Esophagus muscularis mucosa (tissue), 3 donors: Measurements from ENCODE around the gene XRCC4.

Experiments used
- POLR2A ChIP-seq: fragments of 450-650 bp; IDR thresholded peaks from one replicate; pipeline ENCODE4 v1.6.1; 2017; ENCODE audit warnings: antibody characterized with exemption, moderate library complexity, mild to moderate bottlenecking, low read depth
- TF ChIP-seq, protein P1 (sequence below), 3 experiments: fragments of 200-600 bp in 2 of 3; fragments of 450-650 bp in 1 of 3; sonication (generic) in 2 of 3; IDR thresholded peaks; one replicate each; pipeline ENCODE4 v1.5.1; 2017 to 2019; ENCODE audit warnings: antibody characterized with exemption in 3 of 3, mild to moderate bottlenecking in 2 of 3, moderate library complexity in 1 of 3

DNA sequence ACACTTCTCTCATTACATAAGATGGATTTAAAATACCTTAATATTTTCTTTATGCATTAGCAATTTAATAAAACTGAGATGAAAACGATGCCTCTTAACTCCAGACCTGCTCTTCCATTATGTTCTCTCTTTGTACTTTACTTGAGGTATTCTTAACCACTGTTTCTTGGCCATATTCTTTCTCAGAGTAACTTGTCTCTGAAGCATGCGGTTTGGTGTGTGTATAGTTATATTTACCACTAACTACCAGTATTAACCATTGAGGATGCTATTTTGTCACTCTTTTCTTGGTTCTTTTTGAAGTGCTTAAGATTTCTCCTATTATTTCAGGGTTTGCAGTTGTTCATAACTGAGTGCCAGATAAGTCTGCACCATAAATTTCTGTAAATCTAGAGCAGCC lies 18.0 kb upstream of the XRCC4 start:
- TF ChIP-seq, protein P1, sequence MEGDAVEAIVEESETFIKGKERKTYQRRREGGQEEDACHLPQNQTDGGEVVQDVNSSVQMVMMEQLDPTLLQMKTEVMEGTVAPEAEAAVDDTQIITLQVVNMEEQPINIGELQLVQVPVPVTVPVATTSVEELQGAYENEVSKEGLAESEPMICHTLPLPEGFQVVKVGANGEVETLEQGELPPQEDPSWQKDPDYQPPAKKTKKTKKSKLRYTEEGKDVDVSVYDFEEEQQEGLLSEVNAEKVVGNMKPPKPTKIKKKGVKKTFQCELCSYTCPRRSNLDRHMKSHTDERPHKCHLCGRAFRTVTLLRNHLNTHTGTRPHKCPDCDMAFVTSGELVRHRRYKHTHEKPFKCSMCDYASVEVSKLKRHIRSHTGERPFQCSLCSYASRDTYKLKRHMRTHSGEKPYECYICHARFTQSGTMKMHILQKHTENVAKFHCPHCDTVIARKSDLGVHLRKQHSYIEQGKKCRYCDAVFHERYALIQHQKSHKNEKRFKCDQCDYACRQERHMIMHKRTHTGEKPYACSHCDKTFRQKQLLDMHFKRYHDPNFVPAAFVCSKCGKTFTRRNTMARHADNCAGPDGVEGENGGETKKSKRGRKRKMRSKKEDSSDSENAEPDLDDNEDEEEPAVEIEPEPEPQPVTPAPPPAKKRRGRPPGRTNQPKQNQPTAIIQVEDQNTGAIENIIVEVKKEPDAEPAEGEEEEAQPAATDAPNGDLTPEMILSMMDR (IDR thresholded peaks at IDR 0.05): no peak
- no peak for TF ChIP-seq POLR2A
